ENCODE results near the gene MAP7. TPM values are rescaled to one million over a fixed set of nuclear protein-coding genes. Genes with fewer than 3 reads are reported as not detected.

MAP7 gene
- total RNA-seq, 1 donor: 1.4 TPM

GRCh38 chr6:136371959-136372358 is 178.3 kb downstream of the MAP7 start:
- no peaks in the 10 kb centered on the region for H3K4me1 ChIP-seq (ENCODE audit: insufficient read depth, low read length)
- no peak overlapping the region for H2AFZ ChIP-seq (ENCODE audit: low read length)
- H3K79me2 ChIP-seq (ENCODE audit: insufficient read depth, low read length): no peaks in the 10 kb centered on the region
- H3K4me3 ChIP-seq (ENCODE audit: insufficient read depth, low read length): no peak overlapping the region
- no peaks in the 10 kb centered on the region for H4K20me1 ChIP-seq (ENCODE audit: insufficient read depth, low read length)
- DNase-seq (ENCODE audit: insufficient read length, low spot score, missing footprints): no peak
- no peaks in the 10 kb centered on the region for H3K9me3 ChIP-seq (ENCODE audit: low read depth, low read length)
- no peak for TF ChIP-seq CTCF (IDR thresholded peaks at IDR 0.05; ENCODE audit: extremely low read depth, low read depth, low read length)
- no peak overlapping the region for H3K4me2 ChIP-seq (ENCODE audit: insufficient read depth, low read length)
- H3K36me3 ChIP-seq (ENCODE audit: insufficient read depth, low read length): no peaks in the 10 kb centered on the region
- H3K27ac ChIP-seq (ENCODE audit: low read depth, low read length): no peak overlapping the region
- peaks cover 13% of the 10 kb centered on the region for H3K27me3 ChIP-seq (ENCODE audit: insufficient read depth, low read length)

- Histone ChIP-seq H4K20me1 (ENCODE audit: insufficient read depth, low read length) (no peaks in the 10 kb centered on the region), H3K9me3 (ENCODE audit: low read depth, low read length) (no peaks in the 10 kb centered on the region), H3K79me2 (ENCODE audit: insufficient read depth, low read length) (no peaks in the 10 kb centered on the region), H3K4me2 (ENCODE audit: insufficient read depth, low read length) (no peak overlapping the region), H3K4me3 (ENCODE audit: insufficient read depth, low read length) (no peak overlapping the region), H3K36me3 (ENCODE audit: insufficient read depth, low read length) (no peaks in the 10 kb centered on the region), H2AFZ (ENCODE audit: low read length) (no peak overlapping the region), H3K27me3 (ENCODE audit: insufficient read depth, low read length) (peaks cover 10% of the 10 kb centered on the region), H3K4me1 (ENCODE audit: insufficient read depth, low read length) (no peaks in the 10 kb centered on the region), H3K27ac (ENCODE audit: low read depth, low read length) (no peak overlapping the region)
- TF ChIP-seq CTCF (IDR thresholded peaks at IDR 0.05; ENCODE audit: extremely low read depth, low read depth, low read length): no peak
- no peak for DNase-seq (ENCODE audit: insufficient read length, low spot score, missing footprints)
Observed at GRCh38 chr6:136370988-136371728, 179.1 kb downstream of the MAP7 start.

GRCh38 chr6:136365776-136366354 is 184.4 kb downstream of the MAP7 start:
- no peaks in the 10 kb centered on the region for H3K9me3 ChIP-seq (ENCODE audit: low read depth, low read length)
- H3K27me3 ChIP-seq (ENCODE audit: insufficient read depth, low read length): peaks cover 10% of the 10 kb centered on the region
- DNase-seq (ENCODE audit: insufficient read length, low spot score, missing footprints): peak; percentile 35
- no peak overlapping the region for H3K4me3 ChIP-seq (ENCODE audit: insufficient read depth, low read length)
- H3K4me1 ChIP-seq (ENCODE audit: insufficient read depth, low read length): no peaks in the 10 kb centered on the region
- no peak overlapping the region for H2AFZ ChIP-seq (ENCODE audit: low read length)
- TF ChIP-seq CTCF (IDR thresholded peaks at IDR 0.05; ENCODE audit: extremely low read depth, low read depth, low read length): no peak
- no peak overlapping the region for H3K4me2 ChIP-seq (ENCODE audit: insufficient read depth, low read length)
- no peaks in the 10 kb centered on the region for H3K36me3 ChIP-seq (ENCODE audit: insufficient read depth, low read length)
- H4K20me1 ChIP-seq (ENCODE audit: insufficient read depth, low read length): no peaks in the 10 kb centered on the region
- H3K27ac ChIP-seq (ENCODE audit: low read depth, low read length): no peak overlapping the region
- H3K79me2 ChIP-seq (ENCODE audit: insufficient read depth, low read length): no peaks in the 10 kb centered on the region

Data from osteoblast (primary cell).